CD1c-positive myeloid dendritic cell (primary cell): Measurements from ENCODE around the gene LANCL1.

Experiments used
- DNase-seq: peaks from one replicate; pipeline ENCODE4 v3.0.0-alpha.2; 2016; ENCODE audit errors: extremely low spot score

LANCL1 gene

DNA sequence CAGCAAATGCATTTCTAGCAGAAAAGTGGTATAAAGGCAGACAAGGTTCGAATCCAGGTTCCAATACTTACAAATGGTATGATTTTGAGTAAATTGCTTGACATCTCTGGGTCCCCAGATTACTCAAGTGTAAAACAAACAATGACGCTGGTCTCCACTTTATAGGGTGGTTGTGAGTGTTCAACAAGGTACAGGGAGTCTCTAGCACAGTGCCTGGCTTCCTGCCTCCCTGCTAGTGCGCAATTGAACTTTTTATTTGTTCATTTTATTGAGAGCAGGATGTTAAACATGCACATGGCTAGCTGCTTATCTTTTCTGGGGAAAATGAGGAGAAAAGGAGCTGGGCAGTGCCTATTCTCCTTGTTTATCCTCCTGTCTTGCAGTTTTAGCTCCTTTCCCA, 86.7 kb downstream of the LANCL1 start:
- DNase-seq, result no peak

DNA sequence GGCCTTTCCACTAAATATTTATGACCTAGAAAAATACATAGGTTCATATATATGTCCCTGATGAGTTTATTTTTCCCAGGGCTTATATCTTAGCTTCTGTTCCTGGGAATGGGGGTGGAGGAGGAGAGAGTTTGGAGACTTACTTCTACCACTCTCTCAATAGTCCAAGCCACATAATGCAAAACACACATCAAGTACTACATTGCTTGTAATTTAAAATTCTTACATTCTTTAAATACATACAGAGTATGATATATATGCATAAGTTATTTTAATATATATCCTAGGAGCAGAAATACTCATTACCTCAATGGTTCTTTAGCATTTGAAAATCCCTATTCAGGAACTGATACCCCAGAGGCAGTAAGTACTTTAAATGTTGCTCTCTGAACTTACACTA, 88.4 kb downstream of the LANCL1 start:
- no peak for DNase-seq

DNA sequence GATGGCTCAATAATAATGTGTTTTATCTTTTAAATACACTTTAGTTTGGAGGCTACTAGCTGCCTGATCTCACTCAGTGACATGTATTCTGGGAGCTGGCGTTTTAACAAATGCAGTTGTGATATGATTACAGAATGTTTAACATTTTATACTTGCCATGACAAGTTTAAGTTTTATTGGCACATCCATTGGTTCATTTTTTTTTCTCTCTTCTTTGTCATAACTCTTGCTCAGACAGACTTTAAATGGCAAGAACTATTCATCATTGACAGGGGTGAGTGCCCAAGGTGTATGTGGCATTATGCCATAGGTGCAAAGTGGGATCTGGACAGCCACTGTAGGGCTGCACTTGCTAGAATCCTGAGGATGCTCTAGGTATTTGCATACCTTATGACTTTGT, 89.5 kb downstream of the LANCL1 start:
- DNase-seq, result no peak
